Measurements from ENCODE around the gene MPEG1.

The MPEG1 gene

GRCh38 chr11:59221441-59221840, 8.7 kb upstream of the MPEG1 start:
- Histone ChIP-seq H3K4me3 (ENCODE audit: low read depth, low read length) (no peak overlapping the region), H3K4me1 (no peaks in the 10 kb centered on the region), H3K36me3 (ENCODE audit: control insufficient read depth, insufficient read depth, low read length) (no peaks in the 10 kb centered on the region), H3K27ac (no peak overlapping the region), H3K4me2 (ENCODE audit: low read length) (no peak overlapping the region), H3K9me3 (ENCODE audit: control insufficient read depth, low read length) (no peaks in the 10 kb centered on the region), H3K9ac (no peak overlapping the region), H3K27me3 (ENCODE audit: control insufficient read depth, insufficient read depth, low read length) (no peaks in the 10 kb centered on the region), H3K79me2 (no peaks in the 10 kb centered on the region), H2AFZ (no peak overlapping the region)
- TF ChIP-seq CTCF (IDR thresholded peaks at IDR 0.05), result no peak

- Histone ChIP-seq H3K27me3 (ENCODE audit: control insufficient read depth, insufficient read depth, low read length) (no peaks in the 10 kb centered on the region), H3K79me2 (no peaks in the 10 kb centered on the region), H3K4me1 (no peaks in the 10 kb centered on the region), H3K9me3 (ENCODE audit: control insufficient read depth, low read length) (no peaks in the 10 kb centered on the region), H3K9ac (no peak overlapping the region), H3K36me3 (ENCODE audit: control insufficient read depth, insufficient read depth, low read length) (no peaks in the 10 kb centered on the region), H3K4me3 (ENCODE audit: low read depth, low read length) (no peak overlapping the region), H3K27ac (no peak overlapping the region), H2AFZ (no peak overlapping the region), H3K4me2 (ENCODE audit: low read length) (no peak overlapping the region)
- no peak for TF ChIP-seq CTCF (IDR thresholded peaks at IDR 0.05)
Measured at GRCh38 chr11:59219836-59220235, 7.1 kb upstream of the MPEG1 start.

- Histone ChIP-seq H3K4me1 (no peaks in the 10 kb centered on the region), H2AFZ (no peak overlapping the region), H3K79me2 (no peaks in the 10 kb centered on the region), H3K27me3 (ENCODE audit: control insufficient read depth, insufficient read depth, low read length) (no peaks in the 10 kb centered on the region), H3K9me3 (ENCODE audit: control insufficient read depth, low read length) (no peaks in the 10 kb centered on the region), H3K9ac (no peak overlapping the region), H3K27ac (no peak overlapping the region), H3K4me2 (ENCODE audit: low read length) (no peak overlapping the region), H3K36me3 (ENCODE audit: control insufficient read depth, insufficient read depth, low read length) (no peaks in the 10 kb centered on the region), H3K4me3 (ENCODE audit: low read depth, low read length) (no peak overlapping the region)
- TF ChIP-seq CTCF (IDR thresholded peaks at IDR 0.05), result no peak
Measured at GRCh38 chr11:59218893-59219292, 6.2 kb upstream of the MPEG1 start.

- H3K4me1 ChIP-seq, result no peaks in the 10 kb centered on the region
- H2AFZ ChIP-seq, result no peak overlapping the region
- no peaks in the 10 kb centered on the region for H3K27me3 ChIP-seq (ENCODE audit: control insufficient read depth, insufficient read depth, low read length)
- H3K36me3 ChIP-seq (ENCODE audit: control insufficient read depth, insufficient read depth, low read length), result no peaks in the 10 kb centered on the region
- peak overlapping the region; percentile 7 for H3K27ac ChIP-seq
- H3K4me2 ChIP-seq (ENCODE audit: low read length), result no peak overlapping the region
- TF ChIP-seq CTCF (IDR thresholded peaks at IDR 0.05), result no peak
- no peaks in the 10 kb centered on the region for H3K9me3 ChIP-seq (ENCODE audit: control insufficient read depth, low read length)
- no peak overlapping the region for H3K4me3 ChIP-seq (ENCODE audit: low read depth, low read length)
- no peak overlapping the region for H3K9ac ChIP-seq
- no peaks in the 10 kb centered on the region for H3K79me2 ChIP-seq
Measured at GRCh38 chr11:59218319-59218718, 5.6 kb upstream of the MPEG1 start.

GRCh38 chr11:59216641-59217564, 4.2 kb upstream of the MPEG1 start:
- peak overlapping the region; percentile 62 for H2AFZ ChIP-seq
- no peaks in the 10 kb centered on the region for H3K36me3 ChIP-seq (ENCODE audit: control insufficient read depth, insufficient read depth, low read length)
- no peak for TF ChIP-seq CTCF (IDR thresholded peaks at IDR 0.05)
- no peaks in the 10 kb centered on the region for H3K9me3 ChIP-seq (ENCODE audit: control insufficient read depth, low read length)
- no peaks in the 10 kb centered on the region for H3K27me3 ChIP-seq (ENCODE audit: control insufficient read depth, insufficient read depth, low read length)
- H3K79me2 ChIP-seq, result no peaks in the 10 kb centered on the region
- H3K4me2 ChIP-seq (ENCODE audit: low read length), result peak overlapping the region; percentile 35
- H3K4me3 ChIP-seq (ENCODE audit: low read depth, low read length), result no peak overlapping the region
- H3K9ac ChIP-seq, result no peak overlapping the region
- no peaks in the 10 kb centered on the region for H3K4me1 ChIP-seq
- H3K27ac ChIP-seq, result peak overlapping the region; percentile 7

Data from parathyroid adenoma (tissue), 2 donors.